GM21381 (cell line): ENCODE results near the gene SLC12A7.

ENCODE experiments used
- ATAC-seq: cut with Tn5 transposase; IDR thresholded peaks from one replicate; pipeline ENCODE4 v1.9.1; 2021; ENCODE audit warnings: mild to moderate bottlenecking, moderate library complexity; ENCODE audit not compliant: unreplicated experiment

Gene SLC12A7

GRCh38 chr5:1054018-1054798, 57.7 kb downstream of the SLC12A7 start:
- no peak for ATAC-seq

- no peak for ATAC-seq
Measured at GRCh38 chr5:1053391-1054017, 58.4 kb downstream of the SLC12A7 start.

GRCh38 chr5:1052641-1053390, 59.0 kb downstream of the SLC12A7 start:
- ATAC-seq, result no peak

DNA sequence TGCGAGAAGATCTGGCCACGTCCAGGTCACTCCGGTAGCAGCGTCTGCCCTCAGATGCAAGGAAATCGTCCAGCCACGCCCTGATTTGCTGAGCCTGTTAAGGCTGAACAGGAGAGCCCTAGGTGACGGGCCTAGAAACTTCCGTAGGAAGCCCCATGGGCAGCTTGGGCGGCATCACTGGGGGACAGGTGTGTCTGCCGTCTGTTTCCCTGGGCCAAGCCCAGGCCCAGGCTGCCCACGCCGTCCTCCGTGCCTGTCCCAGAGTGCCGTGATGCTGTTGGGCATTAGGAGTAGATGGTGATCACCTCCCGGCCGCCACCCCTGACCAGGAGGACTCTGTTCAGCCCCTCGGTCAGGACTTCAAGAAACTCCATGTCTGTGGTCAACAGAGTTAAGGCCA, 59.8 kb downstream of the SLC12A7 start:
- ATAC-seq, result no peak

- no peak for ATAC-seq
Measured at GRCh38 chr5:1051366-1051720, 60.5 kb downstream of the SLC12A7 start.

GRCh38 chr5:1050423-1051365, 61.2 kb downstream of the SLC12A7 start:
- no peak for ATAC-seq

GRCh38 chr5:1048861-1049838, 62.7 kb downstream of the SLC12A7 start:
- ATAC-seq, result no peak

- ATAC-seq, result no peak
Measured at GRCh38 chr5:1048162-1048721, 63.6 kb downstream of the SLC12A7 start.

GRCh38 chr5:1047332-1047965, 64.4 kb downstream of the SLC12A7 start:
- no peak for ATAC-seq

GRCh38 chr5:1045960-1046560, 65.8 kb downstream of the SLC12A7 start:
- ATAC-seq, result no peak

GRCh38 chr5:1044117-1044516, 67.7 kb downstream of the SLC12A7 start:
- ATAC-seq, result no peak

GRCh38 chr5:1043327-1043726, 68.5 kb downstream of the SLC12A7 start:
- no peak for ATAC-seq

DNA sequence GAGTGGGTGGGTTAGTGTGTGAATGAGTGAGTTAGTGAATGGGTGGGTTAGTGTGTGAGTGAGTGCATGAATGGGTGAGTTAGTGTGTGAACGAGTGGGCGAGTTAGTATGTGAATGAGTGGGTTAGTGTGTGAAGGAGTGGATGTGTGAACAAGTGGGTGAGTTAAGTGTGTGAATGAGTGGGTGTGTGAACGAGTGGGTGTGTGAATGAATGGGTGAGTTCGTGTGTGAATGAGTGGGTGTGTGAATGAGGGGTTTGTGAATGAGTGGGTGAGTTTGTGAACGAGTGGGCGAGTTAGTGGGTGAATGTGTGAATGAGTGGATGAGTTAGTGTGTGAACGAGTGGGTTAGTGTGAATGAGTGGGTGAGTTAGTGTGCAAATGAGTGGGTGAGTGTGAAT, 69.2 kb downstream of the SLC12A7 start:
- ATAC-seq, result no peak

DNA sequence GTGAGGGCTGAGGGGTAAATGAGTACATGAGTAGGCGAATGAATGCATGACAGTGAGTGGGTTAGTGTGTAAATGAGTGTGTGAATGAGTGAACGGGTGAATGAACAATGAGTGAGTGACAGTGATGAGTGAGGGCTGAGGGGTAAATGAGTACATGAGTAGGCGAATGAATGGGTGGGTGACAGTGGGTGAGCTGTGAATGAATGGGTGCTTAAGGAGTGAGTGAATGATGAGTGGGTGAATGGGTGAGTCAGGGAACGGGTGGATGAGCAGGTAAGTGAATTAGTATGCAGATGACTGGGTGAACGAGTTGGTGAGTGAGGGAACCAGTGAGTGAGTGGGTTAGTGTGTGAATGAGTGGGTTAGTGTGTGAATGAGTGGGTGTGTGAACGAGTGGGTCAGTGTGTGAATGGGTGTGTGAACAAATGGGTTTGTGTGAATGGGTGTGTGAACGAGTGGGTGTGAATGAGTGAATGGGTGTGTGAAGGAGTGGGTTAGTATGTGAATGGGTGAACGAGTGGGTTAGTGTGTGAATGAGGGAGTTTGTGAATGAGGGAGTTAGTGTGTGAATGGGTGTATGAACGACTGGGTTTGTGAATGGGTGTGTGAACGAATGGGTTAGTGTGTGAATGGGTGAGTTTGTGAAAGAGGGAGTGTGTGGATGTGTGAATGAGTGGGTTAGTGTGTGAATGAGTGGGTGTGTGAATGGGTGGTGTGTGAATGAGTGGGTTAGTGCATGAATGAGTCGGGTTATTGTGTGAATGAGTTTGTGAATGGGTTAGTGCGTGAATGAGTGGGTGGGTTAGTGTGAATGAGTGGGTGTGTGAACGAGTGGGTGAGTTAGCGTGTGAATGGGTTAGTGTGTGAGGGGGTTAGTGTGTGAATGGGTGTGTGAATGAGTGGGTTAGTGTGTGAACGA, 70.4 kb downstream of the SLC12A7 start:
- no peak for ATAC-seq

- ATAC-seq, result no peak
Measured at GRCh38 chr5:1040571-1040970, 71.3 kb downstream of the SLC12A7 start.

GRCh38 chr5:1039706-1040260, 72.1 kb downstream of the SLC12A7 start:
- ATAC-seq, result no peak

GRCh38 chr5:1039210-1039548, 72.7 kb downstream of the SLC12A7 start:
- ATAC-seq, result no peak
